ENCODE data around the gene TBC1D20.

The TBC1D20 gene

DNA sequence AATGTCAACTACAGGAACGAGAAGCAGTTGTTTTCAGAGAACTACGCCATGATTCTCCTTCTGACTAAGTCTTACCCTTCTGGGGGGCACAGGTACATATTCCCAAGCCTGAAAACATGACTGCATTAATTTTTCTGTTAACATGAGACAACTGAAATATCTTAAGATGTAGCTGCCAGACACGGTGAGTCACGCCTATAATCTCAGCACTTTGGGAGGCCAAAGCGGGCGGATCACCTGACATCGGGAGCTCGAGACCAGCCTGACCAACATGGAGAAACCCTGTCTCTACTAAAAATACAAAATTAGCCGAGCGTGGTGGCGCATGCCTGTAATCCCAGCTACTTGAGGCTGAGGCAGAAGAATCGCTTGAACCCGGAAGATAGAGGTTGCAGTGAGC lies 21.7 kb downstream of the TBC1D20 start:
- H2AFZ ChIP-seq (ENCODE audit: low read depth, low read length): no peak overlapping the region
- peaks cover 85% of the 10 kb centered on the region for H3K36me3 ChIP-seq (ENCODE audit: insufficient read depth, low read length)
- no peaks in the 10 kb centered on the region for H3K27me3 ChIP-seq (ENCODE audit: insufficient read depth, low read length)
- H3K4me3 ChIP-seq (ENCODE audit: low read length): no peak overlapping the region
- H3K9me3 ChIP-seq (ENCODE audit: low read length): no peaks in the 10 kb centered on the region
- H3K4me1 ChIP-seq (ENCODE audit: insufficient read depth, low read length): no peaks in the 10 kb centered on the region

DNA sequence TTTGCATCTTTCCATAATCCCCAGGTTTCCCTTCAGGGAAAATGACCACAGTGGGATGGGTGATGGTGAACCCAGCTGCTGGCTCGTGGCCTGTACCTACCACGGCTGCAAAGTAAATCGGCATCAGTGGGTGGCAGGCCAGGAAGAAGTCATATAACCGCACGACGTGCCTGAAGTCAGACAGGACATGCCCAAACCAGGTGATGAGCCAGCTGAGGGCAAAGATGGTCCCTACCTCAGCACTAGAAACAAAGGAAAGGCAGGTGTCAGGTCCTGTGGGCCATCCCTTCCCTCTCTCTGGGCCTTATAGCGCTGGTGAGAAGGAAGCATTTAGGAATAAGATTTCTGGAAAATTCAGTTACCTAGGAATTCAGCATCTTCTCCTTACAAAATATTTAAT lies 22.2 kb downstream of the TBC1D20 start:
- no peak overlapping the region for H2AFZ ChIP-seq (ENCODE audit: low read depth, low read length)
- no peak overlapping the region for H3K4me3 ChIP-seq (ENCODE audit: low read length)
- H3K4me1 ChIP-seq (ENCODE audit: insufficient read depth, low read length): no peaks in the 10 kb centered on the region
- H3K27me3 ChIP-seq (ENCODE audit: insufficient read depth, low read length): no peaks in the 10 kb centered on the region
- H3K9me3 ChIP-seq (ENCODE audit: low read length): no peaks in the 10 kb centered on the region
- peaks cover 88% of the 10 kb centered on the region for H3K36me3 ChIP-seq (ENCODE audit: insufficient read depth, low read length)

DNA sequence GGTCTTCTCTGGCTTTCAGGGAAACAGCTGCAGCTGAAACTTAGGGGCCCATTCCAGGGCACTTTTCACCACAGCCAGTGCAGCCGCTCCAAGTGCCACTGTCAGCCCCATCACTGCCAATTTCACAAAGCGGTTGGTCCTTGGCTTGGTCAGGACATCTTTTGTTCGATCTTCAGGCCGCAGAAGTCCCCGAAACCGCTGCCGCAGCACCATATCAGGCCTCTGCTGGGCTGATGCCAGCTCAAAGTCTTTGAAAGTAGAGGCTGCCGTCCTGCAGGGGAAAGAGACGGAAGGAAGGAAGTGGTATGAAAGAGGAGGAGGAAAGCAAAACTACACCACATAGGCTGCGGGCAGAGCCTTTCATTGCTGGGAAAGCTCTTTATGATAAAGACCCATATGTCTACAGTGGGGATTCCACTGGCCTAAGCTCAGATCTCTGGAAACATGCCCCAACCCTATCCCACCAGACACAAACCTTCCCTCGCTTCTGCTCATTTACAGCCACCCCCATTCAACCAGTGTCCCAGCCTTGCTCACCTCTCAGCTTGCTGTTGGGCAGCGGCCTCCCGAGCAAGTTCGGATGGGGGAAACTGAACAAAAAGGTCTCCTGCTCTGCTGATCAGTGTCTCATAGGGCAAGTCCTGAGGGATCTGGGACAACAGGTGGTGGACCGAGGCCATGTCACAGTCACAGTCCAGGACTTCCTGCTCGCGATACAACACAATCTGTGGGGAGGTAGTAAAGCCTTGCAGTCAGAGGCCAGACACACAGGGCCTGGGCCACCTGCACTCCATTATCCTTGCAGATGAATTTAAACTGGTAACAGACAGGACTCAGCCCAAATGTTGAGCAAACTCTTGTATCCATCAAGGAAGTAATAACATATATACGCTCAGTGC lies 23.5 kb downstream of the TBC1D20 start:
- no peaks in the 10 kb centered on the region for H3K9me3 ChIP-seq (ENCODE audit: low read length)
- no peak overlapping the region for H2AFZ ChIP-seq (ENCODE audit: low read depth, low read length)
- H3K27me3 ChIP-seq (ENCODE audit: insufficient read depth, low read length): no peaks in the 10 kb centered on the region
- no peak overlapping the region for H3K4me3 ChIP-seq (ENCODE audit: low read length)
- no peaks in the 10 kb centered on the region for H3K4me1 ChIP-seq (ENCODE audit: insufficient read depth, low read length)
- H3K36me3 ChIP-seq (ENCODE audit: insufficient read depth, low read length): peaks cover 81% of the 10 kb centered on the region

DNA sequence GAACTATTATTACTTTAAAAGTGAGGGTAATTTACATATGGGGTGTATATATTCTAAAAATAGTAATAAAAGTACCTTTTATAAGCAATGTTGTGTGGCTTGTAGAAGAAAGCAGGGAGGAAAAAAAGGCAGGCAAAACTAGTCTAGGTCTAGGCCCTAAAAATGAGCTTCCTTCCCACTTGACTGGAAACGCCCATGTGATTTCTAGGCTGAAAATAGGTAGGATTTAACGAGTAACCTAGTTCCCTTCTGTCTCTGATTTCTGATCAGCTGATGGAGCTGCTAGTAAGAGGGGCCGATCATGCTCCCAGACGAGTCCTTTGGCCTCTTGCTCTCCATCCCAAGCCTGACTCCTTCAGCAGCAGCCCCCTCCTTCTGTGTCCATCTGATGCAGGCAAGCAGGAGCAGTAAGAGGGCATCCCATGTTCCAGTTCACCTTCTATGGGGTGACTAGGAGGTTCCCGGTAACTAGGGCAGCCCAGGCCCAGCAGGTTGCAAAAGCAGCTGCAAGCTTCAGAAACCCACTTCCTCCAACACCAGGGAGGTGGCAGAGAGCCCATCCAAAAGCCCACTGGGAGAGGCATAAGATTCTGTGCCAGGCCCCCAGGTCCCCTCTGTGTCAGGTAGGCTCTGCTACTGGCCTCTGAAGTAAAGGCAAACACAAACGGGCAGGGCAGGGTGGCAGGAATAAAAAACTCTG lies 24.4 kb downstream of the TBC1D20 start:
- H3K27me3 ChIP-seq (ENCODE audit: insufficient read depth, low read length): no peaks in the 10 kb centered on the region
- no peaks in the 10 kb centered on the region for H3K4me1 ChIP-seq (ENCODE audit: insufficient read depth, low read length)
- no peak overlapping the region for H3K4me3 ChIP-seq (ENCODE audit: low read length)
- H3K9me3 ChIP-seq (ENCODE audit: low read length): no peaks in the 10 kb centered on the region
- no peak overlapping the region for H2AFZ ChIP-seq (ENCODE audit: low read depth, low read length)
- peaks cover 75% of the 10 kb centered on the region for H3K36me3 ChIP-seq (ENCODE audit: insufficient read depth, low read length)

DNA sequence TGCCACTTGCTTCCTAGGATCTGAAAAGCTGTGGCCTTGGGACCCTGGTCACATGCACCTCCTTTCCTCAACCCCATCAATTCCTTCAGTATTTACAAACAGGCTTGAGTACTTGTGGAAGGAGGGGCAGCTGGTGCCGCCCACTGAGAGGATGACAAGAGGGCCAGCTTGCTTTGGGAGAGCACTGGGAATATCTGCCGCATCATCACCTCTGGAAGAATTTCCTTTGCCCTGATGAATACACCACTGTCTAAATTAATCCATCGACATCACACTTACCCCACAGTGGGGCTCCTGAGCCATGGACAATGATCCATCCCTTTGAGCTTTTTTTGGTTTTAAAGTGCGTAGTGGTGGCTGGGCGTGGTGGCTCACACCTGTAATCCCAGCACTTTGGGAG lies 25.9 kb downstream of the TBC1D20 start:
- Histone ChIP-seq H3K9me3 (ENCODE audit: low read length) (no peaks in the 10 kb centered on the region), H2AFZ (ENCODE audit: low read depth, low read length) (no peak overlapping the region), H3K4me3 (ENCODE audit: low read length) (no peak overlapping the region), H3K27me3 (ENCODE audit: insufficient read depth, low read length) (no peaks in the 10 kb centered on the region), H3K36me3 (ENCODE audit: insufficient read depth, low read length) (peaks cover 61% of the 10 kb centered on the region), H3K4me1 (ENCODE audit: insufficient read depth, low read length) (no peaks in the 10 kb centered on the region)

DNA sequence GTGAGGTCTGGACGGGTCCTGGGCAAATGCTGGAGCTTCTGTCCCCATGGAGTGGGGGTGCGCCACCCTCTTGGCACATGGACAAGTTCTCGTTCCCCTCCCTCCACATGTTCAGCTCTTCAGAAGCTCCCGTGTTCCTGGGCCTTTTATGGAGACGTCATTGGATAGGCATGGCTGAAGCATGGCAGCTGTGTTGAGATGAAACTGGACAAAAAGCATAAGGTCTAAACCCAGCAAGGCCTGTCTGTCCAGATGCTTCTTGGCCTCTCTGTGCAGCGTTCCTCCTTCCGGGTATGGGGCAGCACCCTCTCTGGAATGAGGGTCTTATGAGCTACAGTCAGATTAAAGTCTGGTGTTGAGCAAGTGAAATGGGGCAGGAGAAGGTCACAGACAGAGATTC lies 26.8 kb downstream of the TBC1D20 start:
- H2AFZ ChIP-seq (ENCODE audit: low read depth, low read length): no peak overlapping the region
- peaks cover 59% of the 10 kb centered on the region for H3K36me3 ChIP-seq (ENCODE audit: insufficient read depth, low read length)
- H3K4me1 ChIP-seq (ENCODE audit: insufficient read depth, low read length): no peaks in the 10 kb centered on the region
- H3K9me3 ChIP-seq (ENCODE audit: low read length): no peaks in the 10 kb centered on the region
- no peaks in the 10 kb centered on the region for H3K27me3 ChIP-seq (ENCODE audit: insufficient read depth, low read length)
- no peak overlapping the region for H3K4me3 ChIP-seq (ENCODE audit: low read length)

DNA sequence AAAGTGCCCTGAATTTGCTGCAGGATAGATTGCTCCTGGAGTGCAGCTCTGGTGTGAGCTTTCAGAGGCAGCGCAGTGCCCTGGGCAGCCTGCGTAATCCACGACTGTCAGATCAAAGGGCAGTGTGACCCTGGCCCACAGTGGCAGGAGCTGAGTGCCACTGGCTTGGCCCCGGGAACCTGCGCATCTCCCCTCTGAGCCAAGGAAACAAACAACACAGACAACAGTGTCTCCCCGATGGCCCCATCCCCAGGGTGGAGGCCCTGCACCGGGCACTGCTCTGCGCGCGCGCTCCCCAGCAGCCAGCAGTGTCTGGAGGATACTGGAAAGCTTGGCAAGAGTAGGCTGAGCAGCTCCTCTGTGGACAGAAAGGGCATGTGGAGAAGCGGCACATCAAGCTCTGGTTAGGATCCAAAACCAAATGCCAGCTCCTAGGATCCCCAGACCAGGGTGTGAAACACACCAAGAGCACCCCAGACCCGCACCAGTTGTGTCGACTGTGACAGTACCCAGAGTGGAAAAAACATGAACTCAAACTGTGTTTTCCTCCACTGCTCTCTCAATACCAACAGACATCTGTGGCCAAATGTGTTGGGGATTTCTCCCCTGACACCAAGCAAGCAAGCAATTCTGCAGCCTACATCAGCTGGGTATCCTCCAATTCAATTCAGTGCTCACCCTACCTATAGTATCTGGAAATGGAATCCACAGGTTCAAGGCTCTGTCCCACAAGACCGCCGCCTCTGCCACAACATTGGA lies 27.5 kb downstream of the TBC1D20 start:
- Histone ChIP-seq H3K4me1 (ENCODE audit: insufficient read depth, low read length) (no peaks in the 10 kb centered on the region), H3K9me3 (ENCODE audit: low read length) (no peaks in the 10 kb centered on the region), H3K4me3 (ENCODE audit: low read length) (no peak overlapping the region), H3K27me3 (ENCODE audit: insufficient read depth, low read length) (no peaks in the 10 kb centered on the region), H2AFZ (ENCODE audit: low read depth, low read length) (no peak overlapping the region), H3K36me3 (ENCODE audit: insufficient read depth, low read length) (peaks cover 57% of the 10 kb centered on the region)

DNA sequence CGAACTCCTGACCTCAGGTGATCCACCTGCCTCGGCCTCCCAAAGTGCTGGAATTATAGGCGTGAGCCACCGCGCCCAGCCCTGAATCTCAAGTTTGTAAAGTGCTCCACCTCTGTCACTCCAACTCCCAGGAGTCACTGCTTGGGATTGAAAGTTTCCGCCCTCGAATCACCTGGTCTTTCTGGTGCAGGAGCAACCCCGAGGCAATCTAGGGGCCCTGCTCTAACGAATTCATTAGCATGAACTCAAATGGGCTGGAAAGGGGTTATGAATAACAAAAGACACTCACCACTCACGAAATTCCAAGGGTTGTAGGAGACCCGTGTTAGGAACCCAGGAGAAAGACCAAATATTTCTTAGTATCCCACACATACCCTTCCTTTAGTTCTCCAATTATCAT lies 28.1 kb downstream of the TBC1D20 start:
- Histone ChIP-seq H3K4me3 (ENCODE audit: low read length) (no peak overlapping the region), H3K27me3 (ENCODE audit: insufficient read depth, low read length) (no peaks in the 10 kb centered on the region), H3K9me3 (ENCODE audit: low read length) (no peaks in the 10 kb centered on the region), H3K4me1 (ENCODE audit: insufficient read depth, low read length) (no peaks in the 10 kb centered on the region), H2AFZ (ENCODE audit: low read depth, low read length) (no peak overlapping the region), H3K36me3 (ENCODE audit: insufficient read depth, low read length) (peaks cover 56% of the 10 kb centered on the region)

DNA sequence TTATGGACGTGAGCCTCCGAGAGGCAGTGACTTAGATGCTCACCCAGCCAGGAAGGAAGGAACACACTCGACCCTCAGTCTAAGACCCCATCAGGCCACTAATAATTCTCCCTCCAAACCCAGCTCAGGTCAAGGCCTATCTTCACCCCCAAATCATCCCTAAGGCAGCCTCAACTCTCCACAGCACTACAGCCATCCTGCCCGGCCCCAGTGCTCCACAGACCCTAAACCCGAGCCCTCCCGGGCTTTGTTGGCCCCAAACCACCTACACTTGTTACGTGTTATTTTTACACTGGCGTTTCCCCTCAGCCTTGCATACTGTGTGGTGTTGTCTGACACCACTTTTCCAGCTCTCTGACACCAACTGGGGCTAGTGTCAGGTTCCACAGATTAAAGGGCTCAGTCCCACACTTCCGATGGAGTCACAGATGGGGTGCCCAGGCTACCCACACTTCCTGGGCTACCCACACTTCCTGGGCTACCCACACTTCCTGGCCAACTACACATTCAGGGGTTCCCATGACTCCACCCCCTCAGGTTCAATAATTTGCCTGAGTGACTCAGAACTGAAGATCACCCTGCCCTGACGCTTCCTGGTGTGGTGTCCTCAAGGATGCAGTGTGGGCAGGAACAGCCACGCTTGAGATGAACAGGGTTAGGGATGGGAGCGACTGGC lies 28.9 kb downstream of the TBC1D20 start:
- Histone ChIP-seq H3K4me3 (ENCODE audit: low read length) (no peak overlapping the region), H3K9me3 (ENCODE audit: low read length) (no peaks in the 10 kb centered on the region), H3K4me1 (ENCODE audit: insufficient read depth, low read length) (no peaks in the 10 kb centered on the region), H3K36me3 (ENCODE audit: insufficient read depth, low read length) (peaks cover 51% of the 10 kb centered on the region), H3K27me3 (ENCODE audit: insufficient read depth, low read length) (no peaks in the 10 kb centered on the region), H2AFZ (ENCODE audit: low read depth, low read length) (no peak overlapping the region)

DNA sequence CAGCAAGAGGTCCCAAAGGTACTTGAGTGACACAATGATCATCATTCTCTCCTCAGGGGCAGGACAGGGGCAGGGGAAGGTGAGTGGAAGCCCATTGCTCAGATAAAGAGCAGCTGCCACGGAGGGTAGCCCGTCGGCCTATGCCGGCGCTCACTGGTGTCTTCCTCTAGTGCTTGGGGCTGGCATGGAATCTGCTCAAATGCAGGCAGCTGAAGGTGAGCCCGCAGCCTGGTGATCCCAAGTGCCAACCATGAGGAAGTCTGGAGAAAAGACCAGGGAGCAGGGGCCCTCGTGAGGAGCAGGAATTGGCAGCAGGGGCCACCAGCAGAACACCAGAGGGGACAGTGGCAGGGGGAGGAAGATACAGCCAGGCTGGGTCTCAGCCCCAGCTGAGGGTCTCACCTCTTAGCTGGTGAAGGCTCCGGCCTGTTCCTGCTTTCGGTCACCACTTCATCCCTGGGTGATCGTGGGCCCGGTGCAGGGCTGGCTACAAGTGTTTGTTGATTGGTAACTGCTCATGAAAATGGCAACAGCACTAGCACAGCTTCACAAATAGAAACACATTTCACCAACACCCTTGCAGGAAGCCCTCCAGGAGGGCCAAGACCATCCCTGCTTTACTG lies 29.5 kb downstream of the TBC1D20 start:
- no peak overlapping the region for H2AFZ ChIP-seq (ENCODE audit: low read depth, low read length)
- no peaks in the 10 kb centered on the region for H3K4me1 ChIP-seq (ENCODE audit: insufficient read depth, low read length)
- H3K4me3 ChIP-seq (ENCODE audit: low read length): no peak overlapping the region
- H3K27me3 ChIP-seq (ENCODE audit: insufficient read depth, low read length): no peaks in the 10 kb centered on the region
- no peaks in the 10 kb centered on the region for H3K9me3 ChIP-seq (ENCODE audit: low read length)
- H3K36me3 ChIP-seq (ENCODE audit: insufficient read depth, low read length): peaks cover 51% of the 10 kb centered on the region

DNA sequence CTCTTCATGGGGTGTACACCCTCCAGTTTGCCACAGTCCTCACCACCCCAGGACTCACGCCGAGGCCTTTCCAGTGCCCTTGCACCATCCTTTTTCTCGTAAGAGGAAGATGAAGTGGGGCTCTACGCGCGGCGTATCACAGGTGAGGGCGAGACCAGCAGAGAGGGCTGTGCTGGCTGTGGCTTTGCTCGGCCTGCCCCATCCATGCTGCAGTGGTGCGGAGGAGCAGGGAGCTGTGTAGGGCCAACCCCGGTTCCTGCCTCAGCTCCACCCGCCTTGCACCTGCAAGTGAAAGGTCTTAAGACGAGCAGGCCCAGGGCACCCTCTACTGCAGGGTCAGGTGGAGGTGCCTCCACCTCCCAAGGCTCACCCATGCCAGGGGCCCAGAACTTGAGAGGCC lies 30.1 kb downstream of the TBC1D20 start:
- Histone ChIP-seq H3K36me3 (ENCODE audit: insufficient read depth, low read length) (peaks cover 52% of the 10 kb centered on the region), H3K4me3 (ENCODE audit: low read length) (no peak overlapping the region), H3K27me3 (ENCODE audit: insufficient read depth, low read length) (no peaks in the 10 kb centered on the region), H3K9me3 (ENCODE audit: low read length) (no peaks in the 10 kb centered on the region), H2AFZ (ENCODE audit: low read depth, low read length) (no peak overlapping the region), H3K4me1 (ENCODE audit: insufficient read depth, low read length) (no peaks in the 10 kb centered on the region)

DNA sequence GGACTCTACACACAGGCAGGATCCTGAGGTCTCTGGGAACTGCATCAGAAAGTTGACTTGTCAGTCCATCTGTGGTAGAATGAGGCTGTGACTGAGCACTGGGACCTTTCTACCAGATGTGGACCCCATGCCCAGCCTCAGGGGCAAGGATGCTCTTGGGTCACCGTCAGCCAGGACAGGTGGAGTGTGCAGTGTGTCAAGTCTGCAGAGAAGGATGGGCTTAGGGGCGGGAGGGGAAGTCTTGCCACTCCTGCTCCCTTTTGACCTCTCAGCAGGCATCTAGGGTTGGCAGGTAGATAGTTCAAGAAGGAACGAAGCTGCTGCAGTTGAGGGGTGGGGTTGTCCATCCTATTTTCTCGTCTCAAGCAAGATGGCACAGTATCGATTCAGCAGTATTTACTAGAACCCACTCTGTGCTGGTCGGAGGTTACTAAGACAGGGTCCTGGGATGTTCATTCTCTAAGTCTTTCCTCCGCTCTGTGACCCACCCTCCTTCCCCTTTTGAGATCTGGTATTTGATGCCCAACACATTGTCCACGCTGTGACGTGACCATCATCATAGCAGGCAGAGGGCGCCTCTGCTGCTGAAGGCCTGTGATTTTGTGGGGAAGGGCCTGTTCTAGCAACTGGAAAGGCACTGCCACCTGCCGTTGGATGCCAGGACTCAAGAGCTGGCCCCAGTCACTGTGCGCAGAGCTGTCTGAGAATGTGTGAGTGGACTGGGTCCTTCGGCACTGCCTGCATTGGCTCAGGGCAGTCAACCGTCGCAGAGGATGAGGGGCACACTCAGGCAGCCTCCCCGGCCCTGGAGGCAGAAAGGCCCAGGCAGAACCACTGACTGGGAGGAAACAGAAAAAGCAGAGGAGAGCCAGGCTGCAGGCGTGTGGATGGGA lies 31.1 kb downstream of the TBC1D20 start:
- Histone ChIP-seq H3K27me3 (ENCODE audit: insufficient read depth, low read length) (no peaks in the 10 kb centered on the region), H3K9me3 (ENCODE audit: low read length) (no peaks in the 10 kb centered on the region), H2AFZ (ENCODE audit: low read depth, low read length) (no peak overlapping the region), H3K4me1 (ENCODE audit: insufficient read depth, low read length) (no peaks in the 10 kb centered on the region), H3K36me3 (ENCODE audit: insufficient read depth, low read length) (peaks cover 46% of the 10 kb centered on the region), H3K4me3 (ENCODE audit: low read length) (no peak overlapping the region)
